GM12878 (cell line): ENCODE data around the gene DEF6.

Experiments used
- CEBPB ChIP-seq, 2 experiments: fragments of 150-350 bp in 1 of 2; IDR thresholded peaks; 2 replicates each; pipeline ENCODE4 v1.6.1; 2012 to 2014; ENCODE audit warnings: low read depth in 2 of 2, low read length in 2 of 2, borderline replicate concordance in 1 of 2, inconsistent platforms in 1 of 2
- CREM ChIP-seq: IDR thresholded peaks from 2 replicates; pipeline ENCODE4 v1.6.1; 2014; ENCODE audit warnings: antibody characterized with exemption, low read depth
- EZH2 ChIP-seq: IDR thresholded peaks from 2 replicates; pipeline ENCODE4 v1.6.1; 2012; ENCODE audit warnings: low read depth, mild to moderate bottlenecking, control low read depth, inconsistent platforms, low read length, borderline replicate concordance; ENCODE audit not compliant: control insufficient read depth
- MAX ChIP-seq: IDR thresholded peaks from 2 replicates; pipeline ENCODE4 v1.6.1; 2012; ENCODE audit warnings: low read depth, low read length, improper control_type of control experiment
- POLR2AphosphoS5 ChIP-seq: IDR thresholded peaks from 2 replicates; pipeline ENCODE4 v1.6.1; 2011; ENCODE audit warnings: mild to moderate bottlenecking, low read length, inconsistent platforms
- RB1 ChIP-seq: fragments of 450-650 bp; formaldehyde crosslinking; IDR thresholded peaks from 2 replicates; pipeline ENCODE4 v1.6.1; 2017; ENCODE audit warnings: mild to moderate bottlenecking, borderline replicate concordance
- SIN3A ChIP-seq: IDR thresholded peaks from 2 replicates; pipeline ENCODE4 v1.6.1; 2012; ENCODE audit warnings: low read depth, low read length, improper control_type of control experiment
- SMAD1 ChIP-seq: fragments of 450-650 bp; IDR thresholded peaks from 2 replicates; pipeline ENCODE4 v1.6.1; 2018; ENCODE audit warnings: mild to moderate bottlenecking, low read depth; ENCODE audit not compliant: partially characterized antibody
- SP1 ChIP-seq: IDR thresholded peaks from one replicate; pipeline ENCODE4 v1.6.1; 2011; ENCODE audit warnings: low read depth, low read length
- SPI1 ChIP-seq: IDR thresholded peaks from 2 replicates; pipeline ENCODE4 v1.6.1; 2011; ENCODE audit warnings: low read depth, mild to moderate bottlenecking, low read length, moderate library complexity, borderline replicate concordance; ENCODE audit not compliant: insufficient read depth
- TCF3 ChIP-seq: IDR thresholded peaks from 2 replicates; pipeline ENCODE4 v1.6.1; 2012; ENCODE audit warnings: low read depth, mild to moderate bottlenecking, low read length, borderline replicate concordance; ENCODE audit not compliant: insufficient read depth
- TCF7 ChIP-seq: IDR thresholded peaks from 2 replicates; pipeline ENCODE4 v1.6.1; 2014; ENCODE audit warnings: antibody characterized with exemption, borderline replicate concordance
- ZNF274 ChIP-seq: IDR thresholded peaks from one replicate; pipeline ENCODE4 v1.8.0; 2011; ENCODE audit not compliant: insufficient read length, insufficient read depth
- TF ChIP-seq, protein P1 (sequence below), 3 experiments: IDR thresholded peaks in 2 of 3; conservative IDR thresholded peaks in 1 of 3; 2 replicates each; pipeline ENCODE4 v1.5.1; 2011; ENCODE audit warnings: low read depth in 3 of 3, low read length in 3 of 3, mild to moderate bottlenecking in 3 of 3, control low read depth in 2 of 3, moderate library complexity in 2 of 3, inconsistent platforms in 1 of 3, mixed read lengths in 1 of 3; ENCODE audit not compliant: control insufficient read depth in 2 of 3, insufficient read depth in 1 of 3; ENCODE audit errors: extremely low read depth in 1 of 3

DNA sequence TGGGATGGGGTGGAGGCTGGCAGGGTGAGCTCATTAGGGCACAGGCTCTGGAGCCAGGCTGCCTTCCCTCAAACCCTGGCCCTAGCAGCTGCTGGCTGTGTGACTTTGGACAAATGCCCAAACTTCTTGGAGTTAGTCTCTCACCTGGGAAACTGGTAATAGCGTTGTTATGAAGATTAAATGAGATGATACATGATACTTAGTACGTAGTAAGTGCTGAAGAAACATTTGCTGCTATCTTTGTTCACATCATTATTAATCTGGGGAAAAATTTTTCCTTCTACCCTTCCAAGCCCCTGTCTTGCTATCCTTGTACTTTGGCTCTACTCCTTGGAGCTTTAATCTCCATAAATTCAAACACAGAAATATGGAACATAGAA is 22.4 kb downstream of the DEF6 start:
- TF ChIP-seq, protein P1, sequence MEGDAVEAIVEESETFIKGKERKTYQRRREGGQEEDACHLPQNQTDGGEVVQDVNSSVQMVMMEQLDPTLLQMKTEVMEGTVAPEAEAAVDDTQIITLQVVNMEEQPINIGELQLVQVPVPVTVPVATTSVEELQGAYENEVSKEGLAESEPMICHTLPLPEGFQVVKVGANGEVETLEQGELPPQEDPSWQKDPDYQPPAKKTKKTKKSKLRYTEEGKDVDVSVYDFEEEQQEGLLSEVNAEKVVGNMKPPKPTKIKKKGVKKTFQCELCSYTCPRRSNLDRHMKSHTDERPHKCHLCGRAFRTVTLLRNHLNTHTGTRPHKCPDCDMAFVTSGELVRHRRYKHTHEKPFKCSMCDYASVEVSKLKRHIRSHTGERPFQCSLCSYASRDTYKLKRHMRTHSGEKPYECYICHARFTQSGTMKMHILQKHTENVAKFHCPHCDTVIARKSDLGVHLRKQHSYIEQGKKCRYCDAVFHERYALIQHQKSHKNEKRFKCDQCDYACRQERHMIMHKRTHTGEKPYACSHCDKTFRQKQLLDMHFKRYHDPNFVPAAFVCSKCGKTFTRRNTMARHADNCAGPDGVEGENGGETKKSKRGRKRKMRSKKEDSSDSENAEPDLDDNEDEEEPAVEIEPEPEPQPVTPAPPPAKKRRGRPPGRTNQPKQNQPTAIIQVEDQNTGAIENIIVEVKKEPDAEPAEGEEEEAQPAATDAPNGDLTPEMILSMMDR (IDR thresholded peaks at IDR 0.05 in 2 of 3, conservative IDR thresholded peaks at IDR 0.05 in 1 of 3; ENCODE audit: control insufficient read depth in 2 of 3, extremely low read depth in 1 of 3, insufficient read depth in 1 of 3, low read depth in 3 of 3, low read length in 3 of 3), result no peak
- no peak for TF ChIP-seq ZNF274
- no peak for TF ChIP-seq CREM
- no peak for TF ChIP-seq RB1
- no peak for TF ChIP-seq TCF3
- no peak for TF ChIP-seq SMAD1
- TF ChIP-seq EZH2, result no peak
- TF ChIP-seq POLR2AphosphoS5, result no peak
- no peak for TF ChIP-seq SIN3A
- no peak for TF ChIP-seq CEBPB (IDR thresholded peaks at IDR 0.05; ENCODE audit: borderline replicate concordance in 1 of 2, low read depth in 2 of 2, low read length in 2 of 2)
- TF ChIP-seq MAX, result no peak
- no peak for TF ChIP-seq SPI1
- no peak for TF ChIP-seq SP1
- TF ChIP-seq TCF7, result no peak
